ENCODE results near the gene AGPAT2. TPM values are rescaled to one million over a fixed set of nuclear protein-coding genes. Genes with fewer than 3 reads are reported as not detected.

Gene AGPAT2
- total RNA-seq, 1 experiment from 2014 or later, result 30.4 TPM

DNA sequence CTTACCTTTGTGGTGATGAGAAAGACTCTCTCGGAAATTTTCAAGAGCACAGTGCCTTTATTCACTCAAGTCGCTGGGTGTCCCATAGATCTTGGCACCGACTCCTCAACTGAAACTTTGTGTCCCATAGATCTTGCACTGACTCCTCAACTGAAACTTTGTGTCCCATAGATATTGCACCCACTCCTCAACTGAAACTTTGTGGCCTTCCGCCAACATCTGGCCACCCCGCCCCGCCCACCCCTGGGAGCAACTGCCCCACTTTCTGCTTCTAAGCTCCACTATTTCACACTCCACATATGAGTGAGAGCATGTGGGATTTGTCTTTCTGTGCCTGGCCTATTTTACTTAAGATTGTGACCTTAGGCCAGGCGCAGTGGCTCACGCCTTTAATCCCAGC, 37.2 kb downstream of the AGPAT2 start:
- POLR2A ChIA-PET, result no interaction called here
- no peaks in the 10 kb centered on the region for H3K4me1 Mint-ChIP-seq (ENCODE audit: insufficient read depth, unreplicated experiment)
- intact Hi-C loops (cut with micrococcal nuclease), result no loop called here
- DNase-seq (ENCODE audit: unreplicated experiment), result no peak
- CTCF ChIA-PET, result no interaction called here
- TF ChIP-seq CTCF (IDR thresholded peaks at IDR 0.05; ENCODE audit: unreplicated experiment), result no peak
- H3K36me3 Mint-ChIP-seq (ENCODE audit: insufficient read depth, unreplicated experiment), result no peaks in the 10 kb centered on the region
- BruUV-seq (replicated peaks), result no TSS peak
- H3K4me3 Mint-ChIP-seq (ENCODE audit: unreplicated experiment), result no peak overlapping the region
- H3K9me3 Mint-ChIP-seq (ENCODE audit: unreplicated experiment), result no peaks in the 10 kb centered on the region
- no peak overlapping the region for H3K27ac Mint-ChIP-seq (ENCODE audit: low read depth, unreplicated experiment)
- no peaks in the 10 kb centered on the region for H3K27me3 Mint-ChIP-seq (ENCODE audit: insufficient read depth, unreplicated experiment)

DNA sequence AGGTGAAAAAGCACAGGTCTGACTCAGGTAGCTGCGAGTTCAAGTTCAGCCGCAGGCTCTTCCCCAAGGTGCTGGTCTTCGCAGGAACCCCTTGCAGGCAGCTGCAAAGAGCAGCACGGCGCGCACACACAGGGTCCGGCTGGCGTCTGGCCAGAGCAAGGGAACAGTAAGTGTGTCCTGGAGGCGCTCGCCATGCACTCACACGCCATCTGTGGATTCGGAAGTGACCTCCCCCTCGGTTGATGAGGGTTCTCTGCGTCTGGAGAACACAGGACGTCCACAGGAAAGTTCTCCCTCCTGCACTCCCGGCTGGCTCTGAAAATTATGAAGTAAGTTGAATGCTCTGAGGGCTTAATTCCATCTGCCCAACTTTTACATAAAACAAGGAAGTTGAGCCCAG, 38.5 kb downstream of the AGPAT2 start:
- H3K36me3 Mint-ChIP-seq (ENCODE audit: insufficient read depth, unreplicated experiment), result no peaks in the 10 kb centered on the region
- intact Hi-C loops (cut with micrococcal nuclease), result no loop called here
- no TSS peak for BruUV-seq (replicated peaks)
- H3K27ac Mint-ChIP-seq (ENCODE audit: low read depth, unreplicated experiment), result no peak overlapping the region
- no peak for DNase-seq (ENCODE audit: unreplicated experiment)
- CTCF ChIA-PET, result no interaction called here
- no peaks in the 10 kb centered on the region for H3K9me3 Mint-ChIP-seq (ENCODE audit: unreplicated experiment)
- TF ChIP-seq CTCF (IDR thresholded peaks at IDR 0.05; ENCODE audit: unreplicated experiment), result no peak
- H3K4me1 Mint-ChIP-seq (ENCODE audit: insufficient read depth, unreplicated experiment), result no peaks in the 10 kb centered on the region
- H3K4me3 Mint-ChIP-seq (ENCODE audit: unreplicated experiment), result no peak overlapping the region
- H3K27me3 Mint-ChIP-seq (ENCODE audit: insufficient read depth, unreplicated experiment), result no peaks in the 10 kb centered on the region
- POLR2A ChIA-PET, result no interaction called here

DNA sequence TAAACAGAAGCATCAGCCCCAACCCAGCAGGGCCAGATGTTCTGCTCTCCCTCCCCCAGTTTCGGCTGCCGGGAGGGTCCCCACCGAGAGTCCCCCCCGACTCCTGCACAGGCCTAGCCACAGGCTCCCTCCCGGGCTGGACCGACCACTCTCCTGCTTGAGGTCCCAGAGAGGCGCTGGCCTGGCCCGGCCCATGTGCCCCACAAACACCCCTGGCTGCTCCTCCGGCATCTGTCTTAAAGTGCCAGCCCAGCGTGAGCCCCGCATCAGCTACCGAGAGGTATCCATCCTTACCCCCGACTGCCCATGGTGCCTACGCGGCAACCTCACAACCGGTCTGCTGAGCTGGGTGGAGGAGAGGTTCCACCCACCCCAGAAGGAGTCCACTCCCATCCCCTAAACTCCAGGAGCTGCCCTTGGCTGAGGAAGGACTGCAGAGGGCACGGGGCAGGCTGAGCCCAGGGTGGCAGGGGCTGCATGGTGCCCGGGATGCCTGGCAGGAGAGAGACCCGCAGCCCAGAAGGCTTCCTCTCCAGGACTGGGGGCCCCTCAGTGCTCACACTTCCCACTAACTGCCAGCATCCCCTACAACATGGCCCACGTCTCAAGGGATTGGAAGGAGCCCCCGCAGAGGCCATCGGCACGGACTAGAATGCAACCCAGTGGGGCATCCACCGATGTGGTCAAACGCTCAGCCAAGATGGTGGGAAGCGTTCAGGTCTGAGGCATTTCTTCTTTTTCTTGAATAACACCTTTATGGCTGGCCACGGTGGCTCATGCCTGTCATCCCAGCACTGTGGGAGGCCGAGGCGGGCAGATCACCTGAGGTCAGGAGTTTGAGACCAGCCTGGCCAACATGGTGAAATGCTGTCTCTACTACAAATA, 40.2 kb downstream of the AGPAT2 start:
- no peaks in the 10 kb centered on the region for H3K36me3 Mint-ChIP-seq (ENCODE audit: insufficient read depth, unreplicated experiment)
- TF ChIP-seq CTCF (IDR thresholded peaks at IDR 0.05; ENCODE audit: unreplicated experiment), result no peak
- POLR2A ChIA-PET, result no interaction called here
- BruUV-seq (replicated peaks), result no TSS peak
- H3K9me3 Mint-ChIP-seq (ENCODE audit: unreplicated experiment), result no peaks in the 10 kb centered on the region
- H3K4me1 Mint-ChIP-seq (ENCODE audit: insufficient read depth, unreplicated experiment), result no peaks in the 10 kb centered on the region
- H3K27me3 Mint-ChIP-seq (ENCODE audit: insufficient read depth, unreplicated experiment), result no peaks in the 10 kb centered on the region
- intact Hi-C loops (cut with micrococcal nuclease), result no loop called here
- DNase-seq (ENCODE audit: unreplicated experiment), result no peak
- no peak overlapping the region for H3K4me3 Mint-ChIP-seq (ENCODE audit: unreplicated experiment)
- H3K27ac Mint-ChIP-seq (ENCODE audit: low read depth, unreplicated experiment), result no peak overlapping the region
- CTCF ChIA-PET, result interaction anchor here (0.6 to 0.7 kb wide), 4 partner anchors 16 to 145 kb away, joined by 3 to 4 read pairs (median 4); no protein-coding TSS in a partner anchor

GRCh38 chr9:136645903-136646754, 41.1 kb downstream of the AGPAT2 start:
- POLR2A ChIA-PET, result no interaction called here
- DNase-seq (ENCODE audit: unreplicated experiment), result no peak
- intact Hi-C loops (cut with micrococcal nuclease), result no loop called here
- Mint-ChIP-seq H3K36me3 (ENCODE audit: insufficient read depth, unreplicated experiment) (no peaks in the 10 kb centered on the region), H3K27me3 (ENCODE audit: insufficient read depth, unreplicated experiment) (peaks cover 2% of the 10 kb centered on the region), H3K4me3 (ENCODE audit: unreplicated experiment) (no peak overlapping the region), H3K9me3 (ENCODE audit: unreplicated experiment) (no peaks in the 10 kb centered on the region), H3K27ac (ENCODE audit: low read depth, unreplicated experiment) (no peak overlapping the region), H3K4me1 (ENCODE audit: insufficient read depth, unreplicated experiment) (no peaks in the 10 kb centered on the region)
- TF ChIP-seq CTCF (IDR thresholded peaks at IDR 0.05; ENCODE audit: unreplicated experiment), result no peak
- CTCF ChIA-PET, result interaction anchor here (0.6 to 2.5 kb wide), 3 partner anchors 15 to 159 kb away, joined by 3 to 8 read pairs (median 7); no protein-coding TSS in a partner anchor
- no TSS peak for BruUV-seq (replicated peaks)

Measured in MCF 10A (cell line).